ENCODE results near the gene HMCN1.
"Not testable (repeated sequence)": the region's sequence is repeated elsewhere in the genome, so short reads cannot be mapped to it uniquely, and the experiment has no call there.

The HMCN1 gene

GRCh38 chr1:186167096-186167668 is 433.0 kb downstream of the HMCN1 start:
- Histone ChIP-seq H3K27me3 (ENCODE audit: control insufficient read depth, insufficient read depth, low read length) (no peaks in the 10 kb centered on the region), H3K36me3 (ENCODE audit: control insufficient read depth, insufficient read depth, low read length) (no peaks in the 10 kb centered on the region), H3K4me3 (ENCODE audit: low read depth, low read length) (no peak overlapping the region), H3K4me1 (ENCODE audit: control insufficient read depth, insufficient read depth, low read length) (no peaks in the 10 kb centered on the region), H3K27ac (ENCODE audit: low read depth, low read length) (no peak overlapping the region), H3K9ac (ENCODE audit: low read depth, low read length) (no peak overlapping the region), H3K9me3 (ENCODE audit: control insufficient read depth, insufficient read depth, low read length) (peaks cover 8% of the 10 kb centered on the region; the same call in 1 of the 2 replicates)

- H3K4me3 ChIP-seq (ENCODE audit: low read depth, low read length): no peak overlapping the region
- no peak overlapping the region for H3K27ac ChIP-seq (ENCODE audit: low read depth, low read length)
- H3K4me1 ChIP-seq (ENCODE audit: control insufficient read depth, insufficient read depth, low read length): no peaks in the 10 kb centered on the region
- no peak overlapping the region for H3K9ac ChIP-seq (ENCODE audit: low read depth, low read length)
- H3K9me3 ChIP-seq (ENCODE audit: control insufficient read depth, insufficient read depth, low read length): no peaks in the 10 kb centered on the region
- no peaks in the 10 kb centered on the region for H3K27me3 ChIP-seq (ENCODE audit: control insufficient read depth, insufficient read depth, low read length)
- H3K36me3 ChIP-seq (ENCODE audit: control insufficient read depth, insufficient read depth, low read length): no peaks in the 10 kb centered on the region
These were observed 441.4 kb downstream of the HMCN1 start for GRCh38 chr1:186175588-186175987.

- H3K27ac ChIP-seq (ENCODE audit: low read depth, low read length): no peak overlapping the region
- no peaks in the 10 kb centered on the region for H3K27me3 ChIP-seq (ENCODE audit: control insufficient read depth, insufficient read depth, low read length)
These were observed 444.3 kb downstream of the HMCN1 start for GRCh38 chr1:186178426-186179043.

DNA sequence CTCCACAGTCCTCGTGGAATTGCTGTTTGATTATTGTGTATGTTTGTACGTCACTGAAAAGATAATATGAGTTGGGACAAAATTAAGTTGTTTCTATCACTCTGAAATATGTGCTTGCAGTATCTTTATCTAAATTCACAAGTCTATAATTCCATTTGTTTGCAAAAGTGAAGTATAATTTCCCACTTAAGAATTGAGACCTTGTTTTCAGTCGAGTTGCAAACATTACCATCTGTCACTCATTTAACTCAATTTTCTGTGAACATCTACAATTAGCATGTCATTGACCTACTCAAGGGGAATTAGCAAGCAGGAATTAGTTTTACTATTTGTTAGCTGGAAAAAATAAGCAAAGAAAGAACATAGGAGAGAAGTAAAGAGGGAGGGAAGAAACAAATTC is 445.0 kb downstream of the HMCN1 start:
- Histone ChIP-seq H3K4me3 (ENCODE audit: low read depth, low read length) (no peak overlapping the region), H3K36me3 (ENCODE audit: control insufficient read depth, insufficient read depth, low read length) (no peaks in the 10 kb centered on the region), H3K4me1 (ENCODE audit: control insufficient read depth, insufficient read depth, low read length) (no peaks in the 10 kb centered on the region), H3K9me3 (ENCODE audit: control insufficient read depth, insufficient read depth, low read length) (no peaks in the 10 kb centered on the region), H3K27ac (ENCODE audit: low read depth, low read length) (no peak overlapping the region), H3K27me3 (ENCODE audit: control insufficient read depth, insufficient read depth, low read length) (no peaks in the 10 kb centered on the region), H3K9ac (ENCODE audit: low read depth, low read length) (no peak overlapping the region)

More at GRCh38 chr1:186178426-186179043, 444.3 kb downstream of the HMCN1 start:
- Histone ChIP-seq H3K4me1 (ENCODE audit: control insufficient read depth, insufficient read depth, low read length) (no peaks in the 10 kb centered on the region), H3K4me3 (ENCODE audit: low read depth, low read length) (no peak overlapping the region), H3K9me3 (ENCODE audit: control insufficient read depth, insufficient read depth, low read length) (no peaks in the 10 kb centered on the region), H3K9ac (ENCODE audit: low read depth, low read length) (no peak overlapping the region), H3K36me3 (ENCODE audit: control insufficient read depth, insufficient read depth, low read length) (no peaks in the 10 kb centered on the region)

GRCh38 chr1:186183219-186183618 is 449.0 kb downstream of the HMCN1 start:
- Histone ChIP-seq H3K4me3 (ENCODE audit: low read depth, low read length) (no peak overlapping the region), H3K27me3 (ENCODE audit: control insufficient read depth, insufficient read depth, low read length) (no peaks in the 10 kb centered on the region), H3K36me3 (ENCODE audit: control insufficient read depth, insufficient read depth, low read length) (no peaks in the 10 kb centered on the region), H3K27ac (ENCODE audit: low read depth, low read length) (no peak overlapping the region), H3K9ac (ENCODE audit: low read depth, low read length) (no peak overlapping the region), H3K9me3 (ENCODE audit: control insufficient read depth, insufficient read depth, low read length) (no peaks in the 10 kb centered on the region), H3K4me1 (ENCODE audit: control insufficient read depth, insufficient read depth, low read length) (no peaks in the 10 kb centered on the region)

- H3K4me3 ChIP-seq (ENCODE audit: low read depth, low read length): no peak overlapping the region
- no peak overlapping the region for H3K27ac ChIP-seq (ENCODE audit: low read depth, low read length)
- no peaks in the 10 kb centered on the region for H3K27me3 ChIP-seq (ENCODE audit: control insufficient read depth, insufficient read depth, low read length)
- no peaks in the 10 kb centered on the region for H3K36me3 ChIP-seq (ENCODE audit: control insufficient read depth, insufficient read depth, low read length)
- no peaks in the 10 kb centered on the region for H3K9me3 ChIP-seq (ENCODE audit: control insufficient read depth, insufficient read depth, low read length)
- H3K4me1 ChIP-seq (ENCODE audit: control insufficient read depth, insufficient read depth, low read length): no peaks in the 10 kb centered on the region
- no peak overlapping the region for H3K9ac ChIP-seq (ENCODE audit: low read depth, low read length)
These were observed 449.9 kb downstream of the HMCN1 start for GRCh38 chr1:186183970-186184628.

DNA sequence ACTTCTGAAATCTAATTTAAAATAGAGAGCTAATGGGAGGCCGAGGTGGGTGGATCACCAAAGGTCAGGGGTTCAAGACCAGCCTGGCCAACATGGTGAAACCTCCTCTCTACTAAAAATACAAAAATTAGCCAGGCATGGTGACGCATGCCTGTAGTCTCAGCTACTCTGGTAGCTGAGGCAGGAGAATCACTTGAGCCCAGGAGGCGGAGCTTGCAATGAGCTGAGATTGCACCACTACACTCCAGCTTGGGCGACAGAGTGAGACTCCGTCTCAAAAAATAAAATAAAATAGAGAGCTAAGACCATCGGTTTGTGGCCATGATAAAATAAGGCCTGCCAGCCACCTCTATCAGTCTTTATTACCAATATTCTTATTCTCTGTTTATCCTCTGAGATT is 452.1 kb downstream of the HMCN1 start:
- not testable (repeated sequence) for H3K36me3 ChIP-seq (ENCODE audit: control insufficient read depth, insufficient read depth, low read length)

DNA sequence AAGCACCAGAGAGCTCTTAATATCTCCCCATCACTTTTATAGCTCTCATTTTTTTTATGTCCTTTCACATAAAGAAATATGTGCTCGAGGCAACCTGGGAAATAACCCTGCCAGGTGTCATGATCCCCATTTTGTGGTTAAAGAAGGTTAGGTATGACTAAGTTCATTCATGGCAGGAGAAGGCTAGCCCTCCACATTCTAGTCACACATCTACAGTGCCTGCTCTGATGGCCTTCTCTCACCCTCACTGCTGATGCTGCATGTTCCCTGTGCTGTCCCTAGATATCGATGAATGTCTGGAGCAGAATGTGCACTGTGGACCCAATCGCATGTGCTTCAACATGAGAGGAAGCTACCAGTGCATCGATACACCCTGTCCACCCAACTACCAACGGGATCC is 453.4 kb downstream of the HMCN1 start:
- Histone ChIP-seq H3K27ac (ENCODE audit: low read depth, low read length) (no peak overlapping the region), H3K4me1 (ENCODE audit: control insufficient read depth, insufficient read depth, low read length) (no peaks in the 10 kb centered on the region), H3K4me3 (ENCODE audit: low read depth, low read length) (no peak overlapping the region), H3K9ac (ENCODE audit: low read depth, low read length) (no peak overlapping the region), H3K27me3 (ENCODE audit: control insufficient read depth, insufficient read depth, low read length) (no peaks in the 10 kb centered on the region), H3K9me3 (ENCODE audit: control insufficient read depth, insufficient read depth, low read length) (no peaks in the 10 kb centered on the region), H3K36me3 (ENCODE audit: control insufficient read depth, insufficient read depth, low read length) (no peaks in the 10 kb centered on the region)

More for the DNA sequence above, 452.1 kb downstream of the HMCN1 start:
- H3K27ac ChIP-seq (ENCODE audit: low read depth, low read length); H3K9me3 ChIP-seq (ENCODE audit: control insufficient read depth, insufficient read depth, low read length); H3K4me3 ChIP-seq (ENCODE audit: low read depth, low read length); H3K9ac ChIP-seq (ENCODE audit: low read depth, low read length); H3K4me1 ChIP-seq (ENCODE audit: control insufficient read depth, insufficient read depth, low read length); H3K27me3 ChIP-seq (ENCODE audit: control insufficient read depth, insufficient read depth, low read length): not testable (repeated sequence)

- Histone ChIP-seq H3K4me3 (ENCODE audit: low read depth, low read length) (no peak overlapping the region), H3K9ac (ENCODE audit: low read depth, low read length) (no peak overlapping the region), H3K27ac (ENCODE audit: low read depth, low read length) (no peak overlapping the region), H3K4me1 (ENCODE audit: control insufficient read depth, insufficient read depth, low read length) (no peaks in the 10 kb centered on the region), H3K36me3 (ENCODE audit: control insufficient read depth, insufficient read depth, low read length) (no peaks in the 10 kb centered on the region), H3K9me3 (ENCODE audit: control insufficient read depth, insufficient read depth, low read length) (no peaks in the 10 kb centered on the region), H3K27me3 (ENCODE audit: control insufficient read depth, insufficient read depth, low read length) (no peaks in the 10 kb centered on the region)
These were observed 453.9 kb downstream of the HMCN1 start for GRCh38 chr1:186188004-186188539.

DNA sequence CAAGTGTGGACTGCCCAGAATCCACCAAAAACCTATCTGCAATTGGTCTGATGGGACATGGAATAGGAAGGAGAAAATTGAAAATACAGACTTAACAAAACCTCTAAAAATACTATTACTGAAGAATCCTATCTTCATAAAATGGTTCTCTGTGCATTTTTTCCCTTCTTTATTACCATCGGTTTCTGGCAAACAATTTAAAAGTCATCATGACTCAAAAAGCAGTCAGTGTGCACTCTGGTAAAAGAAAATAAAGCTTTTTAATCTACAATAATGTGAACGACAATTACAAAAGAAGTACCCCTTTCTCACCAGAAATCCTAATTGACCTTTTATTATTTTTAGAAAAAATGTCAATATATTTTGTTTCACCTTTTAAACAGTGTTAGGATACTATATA is 454.5 kb downstream of the HMCN1 start:
- no peak overlapping the region for H3K4me3 ChIP-seq (ENCODE audit: low read depth, low read length)
- H3K27me3 ChIP-seq (ENCODE audit: control insufficient read depth, insufficient read depth, low read length): no peaks in the 10 kb centered on the region
- H3K4me1 ChIP-seq (ENCODE audit: control insufficient read depth, insufficient read depth, low read length): no peaks in the 10 kb centered on the region
- no peaks in the 10 kb centered on the region for H3K36me3 ChIP-seq (ENCODE audit: control insufficient read depth, insufficient read depth, low read length)
- H3K9me3 ChIP-seq (ENCODE audit: control insufficient read depth, insufficient read depth, low read length): no peaks in the 10 kb centered on the region
- H3K9ac ChIP-seq (ENCODE audit: low read depth, low read length): no peak overlapping the region
- no peak overlapping the region for H3K27ac ChIP-seq (ENCODE audit: low read depth, low read length)

- Histone ChIP-seq H3K9me3 (ENCODE audit: control insufficient read depth, insufficient read depth, low read length) (no peaks in the 10 kb centered on the region), H3K4me3 (ENCODE audit: low read depth, low read length) (no peak overlapping the region), H3K4me1 (ENCODE audit: control insufficient read depth, insufficient read depth, low read length) (no peaks in the 10 kb centered on the region), H3K9ac (ENCODE audit: low read depth, low read length) (no peak overlapping the region), H3K27me3 (ENCODE audit: control insufficient read depth, insufficient read depth, low read length) (no peaks in the 10 kb centered on the region), H3K27ac (ENCODE audit: low read depth, low read length) (no peak overlapping the region), H3K36me3 (ENCODE audit: control insufficient read depth, insufficient read depth, low read length) (no peaks in the 10 kb centered on the region)
These were observed 455.0 kb downstream of the HMCN1 start for GRCh38 chr1:186189156-186189555.

Data from HUES48 (cell line).